ENCODE measurements around the gene PTPRG.

PTPRG gene

GRCh38 chr3:61771976-61772375 lies 210.6 kb downstream of the PTPRG start:
- no peak for DNase-seq

GRCh38 chr3:61772456-61772855 lies 211.1 kb downstream of the PTPRG start:
- DNase-seq, result no peak

- DNase-seq, result no peak
Observed at GRCh38 chr3:61774279-61774890, 213.0 kb downstream of the PTPRG start.

GRCh38 chr3:61776390-61776789 lies 215.0 kb downstream of the PTPRG start:
- no peak for DNase-seq

GRCh38 chr3:61777483-61777882 lies 216.1 kb downstream of the PTPRG start:
- DNase-seq, result no peak

GRCh38 chr3:61778095-61778494 lies 216.7 kb downstream of the PTPRG start:
- no peak for DNase-seq

- no peak for DNase-seq
Observed at GRCh38 chr3:61780016-61780415, 218.6 kb downstream of the PTPRG start.

- DNase-seq, result no peak
Observed at GRCh38 chr3:61780455-61781228, 219.3 kb downstream of the PTPRG start.

GRCh38 chr3:61783993-61784718 lies 222.8 kb downstream of the PTPRG start:
- DNase-seq, result no peak

GRCh38 chr3:61788623-61789507 lies 227.5 kb downstream of the PTPRG start:
- DNase-seq, result no peak

- DNase-seq, result no peak
Observed at GRCh38 chr3:61789861-61790260, 228.5 kb downstream of the PTPRG start.

GRCh38 chr3:61790411-61790810 lies 229.0 kb downstream of the PTPRG start:
- DNase-seq, result no peak

GRCh38 chr3:61793056-61793455 lies 231.7 kb downstream of the PTPRG start:
- DNase-seq, result no peak

- DNase-seq, result no peak
Observed at GRCh38 chr3:61793521-61793920, 232.2 kb downstream of the PTPRG start.

- no peak for DNase-seq
Observed at GRCh38 chr3:61794341-61794740, 233.0 kb downstream of the PTPRG start.

- no peak for DNase-seq
Observed at GRCh38 chr3:61794961-61795360, 233.6 kb downstream of the PTPRG start.

GRCh38 chr3:61796088-61796680 lies 234.8 kb downstream of the PTPRG start:
- DNase-seq, result no peak

GRCh38 chr3:61796911-61797310 lies 235.5 kb downstream of the PTPRG start:
- no peak for DNase-seq

GRCh38 chr3:61802772-61803171 lies 241.4 kb downstream of the PTPRG start:
- peak; percentile 83 for DNase-seq

GRCh38 chr3:61803983-61804382 lies 242.6 kb downstream of the PTPRG start:
- DNase-seq, result no peak

- DNase-seq, result no peak
Observed at GRCh38 chr3:61804782-61805181, 243.4 kb downstream of the PTPRG start.

GRCh38 chr3:61805510-61806080 lies 244.2 kb downstream of the PTPRG start:
- DNase-seq, result no peak

Measured in NCI-H2029 treated with DMSO at 0.1 percent for 48 hours (cell line).